Lung (tissue), 12 donors: ENCODE measurements around the gene NMNAT1. TPM values are rescaled to one million over a fixed set of nuclear protein-coding genes. Genes with fewer than 3 reads are reported as not detected.
"Not testable (repeated sequence)": the region's sequence is repeated elsewhere in the genome, so short reads cannot be mapped to it uniquely, and the experiment has no call there.

ENCODE experiments used
- ATAC-seq: fragments of 200-7000 bp; cut with Tn5 transposase; one replicate; pipeline ENCODE4 v1.9.1; 2020; ENCODE audit warnings: moderate number of reproducible peaks; ENCODE audit not compliant: insufficient read depth, low FRiP score
- DNase-seq, 3 donors: peaks; one replicate each; pipeline ENCODE4 v3.0.0-alpha.2; 2013 to 2017
- H3K27ac ChIP-seq, 2 donors: one replicate each; pipeline ENCODE4 v1.5.1; 2013; ENCODE audit warnings: mild to moderate bottlenecking in 2 of 2, moderate library complexity in 2 of 2, control low read depth in 1 of 2, inconsistent platforms in 1 of 2, low read depth in 1 of 2, low read length in 1 of 2
- H3K27me3 ChIP-seq, 3 donors: one replicate each; pipeline ENCODE4 v1.5.1; 2013; ENCODE audit warnings: low read length in 2 of 3; ENCODE audit not compliant: control insufficient read depth in 3 of 3, insufficient read depth in 3 of 3
- H3K36me3 ChIP-seq, 4 donors: one replicate each; pipeline ENCODE4 v1.5.1; 2013; ENCODE audit warnings: low read length in 4 of 4, mild to moderate bottlenecking in 1 of 4, moderate library complexity in 1 of 4; ENCODE audit not compliant: control insufficient read depth in 4 of 4, insufficient read depth in 4 of 4
- H3K4me1 ChIP-seq, 5 donors: one replicate each; pipeline ENCODE4 v1.5.1; 2013; ENCODE audit warnings: low read length in 5 of 5, mild to moderate bottlenecking in 2 of 5, moderate library complexity in 1 of 5; ENCODE audit not compliant: control insufficient read depth in 5 of 5, insufficient read depth in 5 of 5
- H3K4me3 ChIP-seq: one replicate; pipeline ENCODE4 v1.5.1; 2013; ENCODE audit warnings: mild to moderate bottlenecking, control low read depth, moderate library complexity
- H3K9ac ChIP-seq, 2 donors: one replicate each; pipeline ENCODE4 v1.5.1; 2013; ENCODE audit warnings: low read length in 2 of 2, control low read depth in 1 of 2; ENCODE audit not compliant: insufficient read depth in 1 of 2
- H3K9me3 ChIP-seq, 4 donors: one replicate each; pipeline ENCODE4 v1.5.1; 2013; ENCODE audit warnings: low read length in 3 of 4, mild to moderate bottlenecking in 1 of 4, moderate library complexity in 1 of 4; ENCODE audit not compliant: control insufficient read depth in 4 of 4, insufficient read depth in 3 of 4
- WGBS, 2 donors: extraction: QIAGEN DNeasy Blood & Tissue Kit; methylation state at CpG; one replicate each; pipeline ENCODE4 v1.1.7; 2013; 5-methylcytosine and 5-hydroxymethylcytosine counted together
- polyA plus RNA-seq, 2 donors: library from polyadenylated mRNA; stranded (reverse); fragments of 200-250 nt; gene quantifications; one replicate each; pipeline ENCODE4 v1.2.1, GENCODE V29; 2013
- total RNA-seq, 2 donors: library from RNA; depleted of rRNA in 1 of 2; stranded (reverse); fragments of >200 nt in 1 of 2; gene quantifications; one replicate each; pipeline ENCODE4 v1.2.1, GENCODE V29; 2014 to 2021
- TF ChIP-seq, protein P1 (sequence below): IDR thresholded peaks from 2 replicates; pipeline ENCODE4 v1.5.1; 2012; ENCODE audit warnings: mild to moderate bottlenecking; ENCODE audit errors: control extremely low read depth, extremely low read depth
- donor health status: control.
- donor health status: control.
- donor health status: Bipolar disorder and iron deficiency.
- donor health status: healthy.
- donor health status: DM: yes; HTN: yes; CAD: no.

NMNAT1 gene
- total and polyA plus RNA-seq, 4 donors: 4.1 to 8.6 (median 6.8) TPM

DNA sequence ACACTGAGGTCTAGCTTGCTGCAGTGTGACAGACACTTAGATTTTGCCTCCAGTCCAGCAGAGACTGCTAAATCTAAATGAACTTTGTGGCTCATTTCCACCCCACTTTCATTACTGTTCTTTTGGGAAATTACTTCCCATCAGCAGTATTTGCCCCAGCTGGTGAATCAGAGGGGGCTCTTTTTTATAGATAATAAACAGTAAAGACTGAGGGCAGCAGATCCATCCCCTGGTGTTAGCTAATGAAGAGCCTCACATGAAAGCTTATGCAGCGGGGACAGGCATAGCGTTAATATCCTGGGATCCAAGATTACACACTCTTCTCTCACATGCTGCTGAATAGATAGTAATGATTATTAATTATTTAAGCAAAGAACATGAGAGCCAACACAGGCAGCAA, 26.8 kb upstream of the NMNAT1 start:
- DNase-seq (no peak), ATAC-seq (no peak)
- no peaks in the 10 kb centered on the region for H3K9me3 ChIP-seq
- peaks cover 0 to 6% (median 0%) of the 10 kb centered on the region in 5 donors for H3K4me1 ChIP-seq
- H3K27me3 ChIP-seq: no peaks in the 10 kb centered on the region
- H3K27ac ChIP-seq: no peak overlapping the region
- 92 to 96% methylated on average over 2 of the region's 2 CpGs for WGBS, 2 donors
- H3K4me3 ChIP-seq: no peak overlapping the region
- no peak overlapping the region for H3K9ac ChIP-seq
- H3K36me3 ChIP-seq: no peaks in the 10 kb centered on the region
- TF ChIP-seq, protein P1, sequence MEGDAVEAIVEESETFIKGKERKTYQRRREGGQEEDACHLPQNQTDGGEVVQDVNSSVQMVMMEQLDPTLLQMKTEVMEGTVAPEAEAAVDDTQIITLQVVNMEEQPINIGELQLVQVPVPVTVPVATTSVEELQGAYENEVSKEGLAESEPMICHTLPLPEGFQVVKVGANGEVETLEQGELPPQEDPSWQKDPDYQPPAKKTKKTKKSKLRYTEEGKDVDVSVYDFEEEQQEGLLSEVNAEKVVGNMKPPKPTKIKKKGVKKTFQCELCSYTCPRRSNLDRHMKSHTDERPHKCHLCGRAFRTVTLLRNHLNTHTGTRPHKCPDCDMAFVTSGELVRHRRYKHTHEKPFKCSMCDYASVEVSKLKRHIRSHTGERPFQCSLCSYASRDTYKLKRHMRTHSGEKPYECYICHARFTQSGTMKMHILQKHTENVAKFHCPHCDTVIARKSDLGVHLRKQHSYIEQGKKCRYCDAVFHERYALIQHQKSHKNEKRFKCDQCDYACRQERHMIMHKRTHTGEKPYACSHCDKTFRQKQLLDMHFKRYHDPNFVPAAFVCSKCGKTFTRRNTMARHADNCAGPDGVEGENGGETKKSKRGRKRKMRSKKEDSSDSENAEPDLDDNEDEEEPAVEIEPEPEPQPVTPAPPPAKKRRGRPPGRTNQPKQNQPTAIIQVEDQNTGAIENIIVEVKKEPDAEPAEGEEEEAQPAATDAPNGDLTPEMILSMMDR: no peak

DNA sequence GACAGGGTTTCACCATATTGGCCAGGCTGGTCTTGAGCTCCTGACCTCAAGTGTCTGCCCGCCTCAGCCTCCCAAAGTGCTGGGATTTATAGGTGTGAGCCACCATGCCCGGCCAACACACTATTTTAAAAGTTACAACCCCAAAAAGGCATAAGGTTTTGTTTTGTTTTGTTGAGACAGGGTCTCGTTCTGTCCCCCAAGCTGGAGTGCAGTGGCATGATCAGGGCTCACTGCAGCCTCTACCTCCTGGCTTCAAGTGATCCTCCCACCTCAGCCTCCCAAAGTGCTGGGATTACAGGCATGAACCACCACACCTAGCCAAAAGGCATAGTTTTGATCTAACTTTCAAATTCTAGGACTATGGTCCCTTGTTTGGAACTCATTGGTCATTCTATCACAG, 25.8 kb upstream of the NMNAT1 start:
- not testable (repeated sequence) for H3K27me3 ChIP-seq, H3K9ac ChIP-seq, H3K36me3 ChIP-seq, ATAC-seq, H3K4me3 ChIP-seq, H3K27ac ChIP-seq, H3K9me3 ChIP-seq, H3K4me1 ChIP-seq, DNase-seq
- WGBS, 2 donors: 89 to 95% methylated on average over 3 of the region's 3 CpGs

DNA sequence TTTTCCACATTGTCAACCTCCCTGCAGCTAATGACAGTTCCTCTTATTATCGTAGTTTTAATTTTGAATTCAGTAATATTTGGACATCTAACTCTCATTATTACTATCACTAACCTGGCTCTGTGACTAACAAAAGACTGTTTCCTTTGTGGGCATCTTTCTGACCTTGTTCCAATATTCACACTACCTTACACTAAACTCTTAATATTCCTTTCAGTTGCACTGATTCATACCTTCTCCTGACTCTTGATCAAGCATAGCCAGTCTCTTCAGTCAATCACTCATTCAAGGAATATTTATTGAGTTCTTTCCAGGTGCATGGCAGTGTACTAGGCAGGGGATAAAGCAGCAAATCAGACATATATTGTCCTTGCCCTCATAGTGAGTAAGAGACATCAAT, 25.4 kb upstream of the NMNAT1 start:
- 88 to 93% methylated on average over 1 of the region's 1 CpG for WGBS, 2 donors
- Histone ChIP-seq H3K27me3 (no peaks in the 10 kb centered on the region), H3K27ac (no peak overlapping the region), H3K4me1 (peaks cover 0 to 7% (median 0%) of the 10 kb centered on the region in 5 donors), H3K9ac (no peak overlapping the region), H3K9me3 (no peaks in the 10 kb centered on the region), H3K4me3 (no peak overlapping the region), H3K36me3 (no peaks in the 10 kb centered on the region)
- ATAC-seq (no peak), DNase-seq (no peak)
- TF ChIP-seq, protein P1: no peak

DNA sequence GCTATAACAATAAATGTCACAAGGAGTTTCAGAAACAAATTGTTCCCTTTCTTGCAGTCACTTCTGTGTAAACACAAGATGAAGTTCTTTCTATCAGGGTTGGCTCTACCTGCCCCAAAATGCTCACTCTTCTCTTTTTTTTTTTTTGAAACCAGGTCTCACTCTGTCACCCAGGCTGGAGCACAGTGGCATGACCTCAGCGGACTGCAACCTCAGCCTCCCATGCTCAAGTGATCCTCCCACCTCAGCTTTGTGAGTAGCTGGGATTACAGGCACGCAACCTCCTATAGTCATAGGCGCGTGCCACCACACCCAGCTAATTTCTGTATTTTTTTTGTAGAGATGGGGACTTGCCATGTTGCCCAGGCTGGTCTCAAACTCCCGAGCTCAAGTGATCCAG, 22.7 kb upstream of the NMNAT1 start:
- peaks cover 0 to 7% (median 0%) of the 10 kb centered on the region in 5 donors for H3K4me1 ChIP-seq
- DNase-seq: no peak
- H3K27ac ChIP-seq: no peak overlapping the region
- H3K4me3 ChIP-seq: no peak overlapping the region
- H3K27me3 ChIP-seq: no peaks in the 10 kb centered on the region
- H3K36me3 ChIP-seq: peaks cover 0 to 2% (median 0%) of the 10 kb centered on the region in 4 donors
- WGBS, 2 donors: 95 to 97% methylated on average over 5 of the region's 5 CpGs
- no peaks in the 10 kb centered on the region for H3K9me3 ChIP-seq
- H3K9ac ChIP-seq: no peak overlapping the region
- TF ChIP-seq, protein P1: no peak
- no peak for ATAC-seq
